Loucy (cell line): ENCODE measurements around the gene KRT2.

Source experiments
- H2AFZ ChIP-seq: fragments of 200-600 bp; sonication (generic); 2 replicates; pipeline ENCODE4 v1.6.0; 2016; ENCODE audit warnings: antibody characterized with exemption, mild to moderate bottlenecking, low read length, moderate library complexity
- H3F3A ChIP-seq: fragments of 200-600 bp; 2 replicates; pipeline ENCODE4 v1.6.0; 2016; ENCODE audit warnings: antibody characterized with exemption, low read depth, mild to moderate bottlenecking
- H3K27me3 ChIP-seq: fragments of 200-600 bp; sonication (generic); 2 replicates; pipeline ENCODE4 v1.6.1; 2014; ENCODE audit warnings: low read length, mild to moderate bottlenecking; ENCODE audit not compliant: insufficient read depth, poor library complexity, severe bottlenecking
- H3K36me3 ChIP-seq: fragments of 200-600 bp; sonication (generic); 2 replicates; pipeline ENCODE4 v1.6.1; 2016; ENCODE audit warnings: low read length; ENCODE audit not compliant: insufficient read depth
- H3K4me1 ChIP-seq: fragments of 200-600 bp; sonication (generic); 2 replicates; pipeline ENCODE4 v1.5.1; 2014; ENCODE audit warnings: low read length, mild to moderate bottlenecking; ENCODE audit not compliant: insufficient read depth, poor library complexity, severe bottlenecking
- H3K4me2 ChIP-seq: fragments of 200-600 bp; sonication (generic); 2 replicates; pipeline ENCODE4 v1.6.0; 2014; ENCODE audit warnings: antibody characterized with exemption, low read length, low read depth, mild to moderate bottlenecking; ENCODE audit not compliant: poor library complexity, severe bottlenecking
- H3K4me3 ChIP-seq: fragments of 200-600 bp; sonication (generic); 2 replicates; pipeline ENCODE4 v1.5.1; 2014; ENCODE audit warnings: low read length, mild to moderate bottlenecking, mixed read lengths; ENCODE audit not compliant: poor library complexity, severe bottlenecking
- H3K79me2 ChIP-seq: fragments of 200-600 bp; sonication (generic); 2 replicates; pipeline ENCODE4 v1.6.1; 2014; ENCODE audit warnings: low read length; ENCODE audit not compliant: insufficient read depth
- H3K9ac ChIP-seq: fragments of 200-600 bp; sonication (generic); 2 replicates; pipeline ENCODE4 v1.6.0; 2014; ENCODE audit warnings: mild to moderate bottlenecking, low read depth, low read length, moderate library complexity; ENCODE audit not compliant: poor library complexity, severe bottlenecking
- H3K9me2 ChIP-seq: fragments of 200-600 bp; sonication (generic); replicated peaks from 2 replicates; pipeline ENCODE4 v1.6.1; 2016; ENCODE audit warnings: low read depth, low read length, mixed read lengths
- H3K9me3 ChIP-seq: fragments of 200-600 bp; sonication (generic); 2 replicates; pipeline ENCODE4 v1.6.1; 2014; ENCODE audit warnings: mild to moderate bottlenecking, antibody characterized with exemption, low read length, low read depth; ENCODE audit not compliant: insufficient read depth
- H4K20me1 ChIP-seq: fragments of 200-600 bp; sonication (generic); 2 replicates; pipeline ENCODE4 v1.6.0; 2014; ENCODE audit warnings: antibody characterized with exemption, low read length, mild to moderate bottlenecking; ENCODE audit not compliant: insufficient read depth, poor library complexity, severe bottlenecking
- EZH2phosphoT487 ChIP-seq: fragments of 200-600 bp; IDR thresholded peaks from 2 replicates; pipeline ENCODE4 v1.6.1; 2018; ENCODE audit warnings: antibody characterized with exemption, mild to moderate bottlenecking, moderate library complexity, borderline replicate concordance
- TF ChIP-seq, protein P1 (sequence below): fragments of 200-600 bp; sonication (generic); conservative IDR thresholded peaks from 2 replicates; pipeline ENCODE4 v1.5.1; 2014; ENCODE audit warnings: mild to moderate bottlenecking, antibody characterized with exemption, low read length

KRT2 gene

DNA sequence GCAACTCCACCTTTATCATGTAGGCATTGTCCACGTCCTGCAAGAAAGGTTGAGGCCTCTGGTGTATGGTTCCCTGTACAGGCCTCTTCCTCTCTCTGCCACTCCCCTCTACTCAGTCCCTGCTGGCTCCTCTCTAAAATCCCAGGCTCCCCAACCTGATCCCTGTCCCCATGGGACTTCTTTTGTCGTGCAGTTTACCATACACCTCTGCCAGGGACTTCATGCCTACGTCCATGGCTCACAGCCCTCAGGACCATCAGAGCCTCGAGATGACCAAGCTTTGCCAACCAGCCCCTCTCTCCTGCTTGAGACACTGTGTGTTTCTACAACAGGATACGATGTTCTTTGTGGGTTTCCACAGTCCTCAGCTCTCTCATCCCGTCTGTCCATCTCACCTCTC lies 2.9 kb downstream of the KRT2 start:
- peak overlapping the region; percentile 14 for H2AFZ ChIP-seq
- TF ChIP-seq EZH2phosphoT487, result no peak
- TF ChIP-seq, protein P1, sequence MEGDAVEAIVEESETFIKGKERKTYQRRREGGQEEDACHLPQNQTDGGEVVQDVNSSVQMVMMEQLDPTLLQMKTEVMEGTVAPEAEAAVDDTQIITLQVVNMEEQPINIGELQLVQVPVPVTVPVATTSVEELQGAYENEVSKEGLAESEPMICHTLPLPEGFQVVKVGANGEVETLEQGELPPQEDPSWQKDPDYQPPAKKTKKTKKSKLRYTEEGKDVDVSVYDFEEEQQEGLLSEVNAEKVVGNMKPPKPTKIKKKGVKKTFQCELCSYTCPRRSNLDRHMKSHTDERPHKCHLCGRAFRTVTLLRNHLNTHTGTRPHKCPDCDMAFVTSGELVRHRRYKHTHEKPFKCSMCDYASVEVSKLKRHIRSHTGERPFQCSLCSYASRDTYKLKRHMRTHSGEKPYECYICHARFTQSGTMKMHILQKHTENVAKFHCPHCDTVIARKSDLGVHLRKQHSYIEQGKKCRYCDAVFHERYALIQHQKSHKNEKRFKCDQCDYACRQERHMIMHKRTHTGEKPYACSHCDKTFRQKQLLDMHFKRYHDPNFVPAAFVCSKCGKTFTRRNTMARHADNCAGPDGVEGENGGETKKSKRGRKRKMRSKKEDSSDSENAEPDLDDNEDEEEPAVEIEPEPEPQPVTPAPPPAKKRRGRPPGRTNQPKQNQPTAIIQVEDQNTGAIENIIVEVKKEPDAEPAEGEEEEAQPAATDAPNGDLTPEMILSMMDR, result no peak
- no peaks in the 10 kb centered on the region for H3F3A ChIP-seq
- no peaks in the 10 kb centered on the region for H3K36me3 ChIP-seq
- H3K79me2 ChIP-seq, result no peaks in the 10 kb centered on the region
- no peak overlapping the region for H3K4me2 ChIP-seq
- H3K4me3 ChIP-seq, result no peak overlapping the region
- H3K27me3 ChIP-seq, result no peaks in the 10 kb centered on the region
- no peaks in the 10 kb centered on the region for H4K20me1 ChIP-seq
- no peaks in the 10 kb centered on the region for H3K9me3 ChIP-seq
- peaks cover 52% of the 10 kb centered on the region for H3K4me1 ChIP-seq
- no peak overlapping the region for H3K9ac ChIP-seq
- H3K9me2 ChIP-seq, result no peaks in the 10 kb centered on the region

DNA sequence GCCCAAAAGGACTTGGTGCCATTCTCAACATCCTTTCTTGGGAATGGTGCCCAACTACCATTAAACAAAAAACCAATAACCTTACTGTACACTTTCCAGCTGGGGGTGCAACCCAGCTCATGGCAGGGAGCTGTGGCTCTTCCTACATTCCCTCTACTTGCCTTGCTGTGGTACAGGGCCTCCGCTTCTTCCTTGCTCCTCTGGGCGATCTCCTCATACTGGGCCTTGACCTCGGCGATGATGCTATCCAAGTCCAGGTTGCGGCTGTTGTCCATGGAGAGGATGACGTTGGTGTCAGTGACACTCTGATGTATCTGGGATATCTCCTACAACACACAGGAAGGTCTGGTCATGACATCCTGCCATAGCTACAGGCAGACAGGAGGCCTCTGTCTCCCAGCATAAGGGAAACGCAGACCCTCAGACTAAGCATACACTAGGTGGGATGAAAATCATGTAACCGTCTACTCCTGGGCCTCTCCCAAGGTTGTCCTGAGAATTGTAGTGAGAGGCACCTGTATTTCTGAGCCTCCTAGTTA lies 3.9 kb downstream of the KRT2 start:
- Histone ChIP-seq H3K9ac (no peak overlapping the region), H3K9me3 (no peaks in the 10 kb centered on the region), H3K27me3 (no peaks in the 10 kb centered on the region), H3K9me2 (no peaks in the 10 kb centered on the region), H3K4me2 (no peak overlapping the region), H3K4me1 (peaks cover 46% of the 10 kb centered on the region), H3K36me3 (no peaks in the 10 kb centered on the region), H3K79me2 (no peaks in the 10 kb centered on the region), H4K20me1 (no peaks in the 10 kb centered on the region), H2AFZ (no peak overlapping the region), H3F3A (no peaks in the 10 kb centered on the region), H3K4me3 (no peak overlapping the region)
- TF ChIP-seq, protein P1, result no peak
- TF ChIP-seq EZH2phosphoT487, result no peak

DNA sequence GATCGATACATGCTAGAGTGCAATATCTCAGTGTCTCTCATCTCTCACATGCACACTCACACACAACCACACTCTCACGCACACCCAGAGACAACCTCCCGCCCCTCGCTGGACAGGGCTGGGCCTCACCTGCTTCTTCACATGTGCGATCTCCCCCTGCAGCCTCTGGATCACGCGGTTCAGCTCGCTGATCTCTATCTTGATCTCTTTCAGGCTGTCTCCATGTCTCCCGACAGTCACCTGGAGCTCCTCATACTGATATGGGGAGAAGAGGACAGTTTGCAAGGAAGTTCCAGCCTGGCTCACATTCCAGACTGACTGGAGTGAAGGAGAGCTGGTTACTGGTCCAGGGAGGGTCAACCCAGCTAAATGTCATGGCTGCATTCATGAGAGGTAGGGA lies 4.4 kb downstream of the KRT2 start:
- H3K27me3 ChIP-seq, result no peaks in the 10 kb centered on the region
- H3K9ac ChIP-seq, result no peak overlapping the region
- no peaks in the 10 kb centered on the region for H3K36me3 ChIP-seq
- no peaks in the 10 kb centered on the region for H3K9me2 ChIP-seq
- H3K79me2 ChIP-seq, result no peaks in the 10 kb centered on the region
- no peaks in the 10 kb centered on the region for H4K20me1 ChIP-seq
- H3K4me1 ChIP-seq, result peaks cover 42% of the 10 kb centered on the region
- H3K4me3 ChIP-seq, result no peak overlapping the region
- H3K4me2 ChIP-seq, result no peak overlapping the region
- H3K9me3 ChIP-seq, result no peaks in the 10 kb centered on the region
- TF ChIP-seq EZH2phosphoT487, result no peak
- TF ChIP-seq, protein P1, result no peak
- H3F3A ChIP-seq, result no peaks in the 10 kb centered on the region
- no peak overlapping the region for H2AFZ ChIP-seq
